ENCODE data around the gene PGA3. TPM values are rescaled to one million over a fixed set of nuclear protein-coding genes. Genes with fewer than 3 reads are reported as not detected.
A peak's percentile ranks its signal among the peaks of the same experiment; 100 is the strongest.
"Not testable (repeated sequence)": the region's sequence is repeated elsewhere in the genome, so short reads cannot be mapped to it uniquely, and the experiment has no call there.

PGA3 gene
- total RNA-seq, 1 experiment from 2014 or later = not detected

GRCh38 chr11:61166331-61166730 lies 37.0 kb upstream of the PGA3 start:
- not testable (repeated sequence) for H2AFZ ChIP-seq (ENCODE audit: low read length); H3K36me3 ChIP-seq (ENCODE audit: insufficient read depth, low read length); H3K9me3 ChIP-seq (ENCODE audit: low read length); H3K4me3 ChIP-seq (ENCODE audit: low read length); DNase-seq; H3K27ac ChIP-seq (ENCODE audit: low read length); H3K4me2 ChIP-seq (ENCODE audit: low read depth, low read length, poor library complexity, severe bottlenecking); H3K9ac ChIP-seq (ENCODE audit: low read length); H4K20me1 ChIP-seq (ENCODE audit: insufficient read depth, low read depth, low read length); H3K27me3 ChIP-seq (ENCODE audit: low read length); H3K9me2 ChIP-seq (replicated peaks; ENCODE audit: insufficient read depth, low read length); H3K79me2 ChIP-seq (ENCODE audit: low read length)
- H3K4me1 ChIP-seq (ENCODE audit: low read length) = peaks cover 14% of the 10 kb centered on the region

GRCh38 chr11:61168042-61168688 lies 35.1 kb upstream of the PGA3 start:
- DNase-seq = no peak
- Histone ChIP-seq H3K79me2 (ENCODE audit: low read length) (no peaks in the 10 kb centered on the region), H3K27ac (ENCODE audit: low read length) (no peak overlapping the region), H4K20me1 (ENCODE audit: insufficient read depth, low read depth, low read length) (no peaks in the 10 kb centered on the region), H3K9ac (ENCODE audit: low read length) (no peak overlapping the region), H3K9me2 (replicated peaks; ENCODE audit: insufficient read depth, low read length) (no peaks in the 10 kb centered on the region), H2AFZ (ENCODE audit: low read length) (no peak overlapping the region), H3K4me3 (ENCODE audit: low read length) (no peak overlapping the region), H3K27me3 (ENCODE audit: low read length) (no peaks in the 10 kb centered on the region), H3K4me2 (ENCODE audit: low read depth, low read length, poor library complexity, severe bottlenecking) (no peak overlapping the region), H3K9me3 (ENCODE audit: low read length) (no peaks in the 10 kb centered on the region), H3K4me1 (ENCODE audit: low read length) (peaks cover 5% of the 10 kb centered on the region), H3K36me3 (ENCODE audit: insufficient read depth, low read length) (no peaks in the 10 kb centered on the region)

- DNase-seq = peak; percentile 46
- Histone ChIP-seq H3K4me2 (ENCODE audit: low read depth, low read length, poor library complexity, severe bottlenecking) (no peak overlapping the region), H3K27ac (ENCODE audit: low read length) (no peak overlapping the region), H3K4me1 (ENCODE audit: low read length) (peaks cover 5% of the 10 kb centered on the region), H3K27me3 (ENCODE audit: low read length) (no peaks in the 10 kb centered on the region; the same call in 1 of the 2 replicates), H3K9ac (ENCODE audit: low read length) (no peak overlapping the region), H3K4me3 (ENCODE audit: low read length) (no peak overlapping the region), H4K20me1 (ENCODE audit: insufficient read depth, low read depth, low read length) (no peaks in the 10 kb centered on the region), H3K79me2 (ENCODE audit: low read length) (no peaks in the 10 kb centered on the region), H3K9me3 (ENCODE audit: low read length) (no peaks in the 10 kb centered on the region), H2AFZ (ENCODE audit: low read length) (no peak overlapping the region), H3K36me3 (ENCODE audit: insufficient read depth, low read length) (no peaks in the 10 kb centered on the region), H3K9me2 (replicated peaks; ENCODE audit: insufficient read depth, low read length) (no peaks in the 10 kb centered on the region)
These were observed 34.5 kb upstream of the PGA3 start for GRCh38 chr11:61168800-61169199.

- Histone ChIP-seq H3K9me3 (ENCODE audit: low read length) (no peaks in the 10 kb centered on the region), H4K20me1 (ENCODE audit: insufficient read depth, low read depth, low read length) (no peaks in the 10 kb centered on the region), H3K9ac (ENCODE audit: low read length) (no peak overlapping the region), H3K79me2 (ENCODE audit: low read length) (no peaks in the 10 kb centered on the region), H2AFZ (ENCODE audit: low read length) (no peak overlapping the region), H3K4me3 (ENCODE audit: low read length) (no peak overlapping the region), H3K9me2 (replicated peaks; ENCODE audit: insufficient read depth, low read length) (no peaks in the 10 kb centered on the region), H3K27me3 (ENCODE audit: low read length) (no peaks in the 10 kb centered on the region; the same call in 1 of the 2 replicates), H3K27ac (ENCODE audit: low read length) (no peak overlapping the region), H3K4me2 (ENCODE audit: low read depth, low read length, poor library complexity, severe bottlenecking) (no peak overlapping the region), H3K36me3 (ENCODE audit: insufficient read depth, low read length) (no peaks in the 10 kb centered on the region), H3K4me1 (ENCODE audit: low read length) (peaks cover 5% of the 10 kb centered on the region)
- no peak for DNase-seq
These were observed 32.7 kb upstream of the PGA3 start for GRCh38 chr11:61170566-61170965.

GRCh38 chr11:61171907-61172306 lies 31.4 kb upstream of the PGA3 start:
- Histone ChIP-seq H3K79me2 (ENCODE audit: low read length) (no peaks in the 10 kb centered on the region), H3K4me1 (ENCODE audit: low read length) (peaks cover 5% of the 10 kb centered on the region), H4K20me1 (ENCODE audit: insufficient read depth, low read depth, low read length) (no peaks in the 10 kb centered on the region), H3K36me3 (ENCODE audit: insufficient read depth, low read length) (no peaks in the 10 kb centered on the region), H3K9me3 (ENCODE audit: low read length) (no peaks in the 10 kb centered on the region), H3K4me2 (ENCODE audit: low read depth, low read length, poor library complexity, severe bottlenecking) (no peak overlapping the region), H3K9me2 (replicated peaks; ENCODE audit: insufficient read depth, low read length) (no peaks in the 10 kb centered on the region), H3K9ac (ENCODE audit: low read length) (no peak overlapping the region), H3K27ac (ENCODE audit: low read length) (no peak overlapping the region), H3K4me3 (ENCODE audit: low read length) (no peak overlapping the region), H2AFZ (ENCODE audit: low read length) (no peak overlapping the region), H3K27me3 (ENCODE audit: low read length) (no peaks in the 10 kb centered on the region; the same call in 1 of the 2 replicates)
- no peak for DNase-seq

- no peaks in the 10 kb centered on the region; the same call in 1 of the 2 replicates for H3K27me3 ChIP-seq (ENCODE audit: low read length)
- no peak overlapping the region for H3K4me2 ChIP-seq (ENCODE audit: low read depth, low read length, poor library complexity, severe bottlenecking)
- H3K4me3 ChIP-seq (ENCODE audit: low read length) = no peak overlapping the region
- H3K79me2 ChIP-seq (ENCODE audit: low read length) = no peaks in the 10 kb centered on the region
- no peak for DNase-seq
- no peaks in the 10 kb centered on the region for H4K20me1 ChIP-seq (ENCODE audit: insufficient read depth, low read depth, low read length)
- H3K9me3 ChIP-seq (ENCODE audit: low read length) = no peaks in the 10 kb centered on the region
- no peaks in the 10 kb centered on the region for H3K36me3 ChIP-seq (ENCODE audit: insufficient read depth, low read length)
- no peak overlapping the region for H3K9ac ChIP-seq (ENCODE audit: low read length)
- H3K9me2 ChIP-seq (replicated peaks; ENCODE audit: insufficient read depth, low read length) = no peaks in the 10 kb centered on the region
- no peak overlapping the region for H2AFZ ChIP-seq (ENCODE audit: low read length)
- H3K4me1 ChIP-seq (ENCODE audit: low read length) = peaks cover 3% of the 10 kb centered on the region
- H3K27ac ChIP-seq (ENCODE audit: low read length) = no peak overlapping the region
These were observed 31.0 kb upstream of the PGA3 start for GRCh38 chr11:61172356-61172755.

- Histone ChIP-seq H3K36me3 (ENCODE audit: insufficient read depth, low read length) (no peaks in the 10 kb centered on the region), H3K9me2 (replicated peaks; ENCODE audit: insufficient read depth, low read length) (no peaks in the 10 kb centered on the region), H3K27me3 (ENCODE audit: low read length) (no peaks in the 10 kb centered on the region; the same call in 1 of the 2 replicates), H3K4me3 (ENCODE audit: low read length) (no peak overlapping the region), H3K27ac (ENCODE audit: low read length) (no peak overlapping the region), H3K79me2 (ENCODE audit: low read length) (no peaks in the 10 kb centered on the region), H4K20me1 (ENCODE audit: insufficient read depth, low read depth, low read length) (no peaks in the 10 kb centered on the region), H3K9ac (ENCODE audit: low read length) (no peak overlapping the region), H2AFZ (ENCODE audit: low read length) (no peak overlapping the region), H3K9me3 (ENCODE audit: low read length) (no peaks in the 10 kb centered on the region), H3K4me2 (ENCODE audit: low read depth, low read length, poor library complexity, severe bottlenecking) (no peak overlapping the region), H3K4me1 (ENCODE audit: low read length) (no peaks in the 10 kb centered on the region)
- no peak for DNase-seq
These were observed 30.4 kb upstream of the PGA3 start for GRCh38 chr11:61172888-61173287.

- Histone ChIP-seq H3K9me2 (replicated peaks; ENCODE audit: insufficient read depth, low read length) (no peaks in the 10 kb centered on the region), H3K4me3 (ENCODE audit: low read length) (no peak overlapping the region), H3K36me3 (ENCODE audit: insufficient read depth, low read length) (no peaks in the 10 kb centered on the region), H3K4me2 (ENCODE audit: low read depth, low read length, poor library complexity, severe bottlenecking) (no peak overlapping the region), H4K20me1 (ENCODE audit: insufficient read depth, low read depth, low read length) (no peaks in the 10 kb centered on the region), H3K27me3 (ENCODE audit: low read length) (no peaks in the 10 kb centered on the region; the same call in 1 of the 2 replicates), H3K79me2 (ENCODE audit: low read length) (no peaks in the 10 kb centered on the region), H3K9ac (ENCODE audit: low read length) (no peak overlapping the region), H3K4me1 (ENCODE audit: low read length) (no peaks in the 10 kb centered on the region), H3K9me3 (ENCODE audit: low read length) (no peaks in the 10 kb centered on the region), H2AFZ (ENCODE audit: low read length) (no peak overlapping the region), H3K27ac (ENCODE audit: low read length) (no peak overlapping the region)
- DNase-seq = peak; percentile 67
These were observed 29.9 kb upstream of the PGA3 start for GRCh38 chr11:61173456-61173855.
